ENCODE results near the gene OR6K6.

GRCh38 chr1:158752155-158752712 is 2.3 kb upstream of the OR6K6 start:
- TF ChIP-seq EZH2 (IDR thresholded peaks at IDR 0.05) (no peak), CTCF (IDR thresholded peaks at IDR 0.05) (no peak)

Measured in neural progenitor cell (in vitro differentiated cells).